ENCODE measurements around the gene PARS2. TPM values are rescaled to one million over a fixed set of nuclear protein-coding genes. Genes with fewer than 3 reads are reported as not detected.

PARS2 gene
- total and polyA plus RNA-seq, 7 experiments from 2014 or later: 0.66 to 7.6 (median 4.7) TPM

GRCh38 chr1:54736685-54737084 is 27.6 kb downstream of the PARS2 start:
- peaks cover 10 to 49% (median 31%) of the 10 kb centered on the region in 5 donors for H3K36me3 Mint-ChIP-seq
- no peaks in the 10 kb centered on the region for H3K4me1 ChIP-seq (ENCODE audit: control insufficient read depth in 2 of 2, insufficient read depth in 2 of 2, low read length in 2 of 2)
- H3K4me3 Mint-ChIP-seq: no peak overlapping the region
- ChIA-PET CTCF (no interaction called here), POLR2A (no interaction called here)
- H3K9me3 ChIP-seq (ENCODE audit: control insufficient read depth in 2 of 3, low read length in 3 of 3): no peaks in the 10 kb centered on the region
- no peaks in the 10 kb centered on the region for H3K9me3 Mint-ChIP-seq
- H3K27me3 Mint-ChIP-seq: no peaks in the 10 kb centered on the region
- no peak overlapping the region for H3K4me3 ChIP-seq (ENCODE audit: low read length)
- no peak overlapping the region for H3K27ac ChIP-seq (ENCODE audit: low read depth, low read length)
- H3K4me1 Mint-ChIP-seq: peaks cover 0 to 8% (median under 1%) of the 10 kb centered on the region in 7 donors
- peaks cover 3 to 80% (median 5%) of the 10 kb centered on the region in 3 experiments for H3K36me3 ChIP-seq (ENCODE audit: control insufficient read depth in 2 of 3, insufficient read depth in 3 of 3, low read length in 3 of 3)
- H3K27me3 ChIP-seq (ENCODE audit: control insufficient read depth in 2 of 2, insufficient read depth in 2 of 2, low read length in 2 of 2): no peaks in the 10 kb centered on the region
- ATAC-seq (no peak), DNase-seq (no peak)
- peak overlapping the region in 4 of 9 donors; percentile 3 to 65 (median 52) for H3K27ac Mint-ChIP-seq
- intact Hi-C loops (cut with micrococcal nuclease): no loop called here

DNA sequence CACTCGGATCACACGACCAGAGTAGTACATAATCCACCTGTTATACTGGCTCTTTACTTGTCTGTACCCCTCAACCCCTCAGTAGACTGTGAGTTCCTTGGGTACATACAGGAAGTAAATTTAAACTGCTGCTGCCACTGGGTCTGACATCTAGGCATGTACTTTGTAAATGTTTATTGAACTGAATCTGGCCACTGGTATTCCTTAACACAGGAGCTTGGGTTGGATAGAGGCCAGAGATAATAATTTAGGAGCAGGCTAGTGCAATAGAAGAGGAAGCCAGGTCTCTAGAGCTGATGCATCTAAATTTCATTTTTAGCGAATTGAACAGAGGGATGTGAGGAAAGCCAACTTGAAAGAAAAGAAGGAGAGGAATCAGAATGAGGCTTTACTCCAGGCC is 36.3 kb downstream of the PARS2 start:
- H3K36me3 Mint-ChIP-seq: peaks cover 35 to 66% (median 45%) of the 10 kb centered on the region in 5 donors

DNA sequence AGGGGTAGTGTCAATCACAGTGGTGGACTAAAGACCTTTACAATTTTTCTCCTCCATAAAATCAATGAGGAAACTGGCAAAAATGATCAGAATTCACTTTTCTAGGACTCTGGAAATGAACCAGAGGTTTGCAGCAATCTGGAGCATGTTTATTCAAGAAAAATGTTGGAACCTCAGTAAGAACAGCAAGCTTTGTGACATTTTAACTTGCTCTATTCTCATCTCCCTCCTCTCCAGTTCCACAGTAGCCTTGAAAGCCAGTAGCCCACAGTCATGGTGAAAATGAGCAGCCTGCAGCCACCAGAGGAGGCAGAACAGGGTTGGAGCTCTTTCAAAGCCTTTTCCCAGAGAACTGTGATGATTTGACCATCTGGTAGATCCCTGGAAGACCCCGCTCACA is 39.6 kb downstream of the PARS2 start:
- Mint-ChIP-seq H3K36me3 (peaks cover 21 to 66% (median 45%) of the 10 kb centered on the region in 5 donors), H3K9me3 (peaks cover 0 to 3% (median 0%) of the 10 kb centered on the region in 11 donors), H3K4me1 (peaks cover 0 to 4% (median 0%) of the 10 kb centered on the region in 7 donors), H3K27ac (peak overlapping the region in 1 of 9 donors; percentile 56), H3K27me3 (no peaks in the 10 kb centered on the region), H3K4me3 (no peak overlapping the region)
- Histone ChIP-seq H3K36me3 (ENCODE audit: control insufficient read depth in 2 of 3, insufficient read depth in 3 of 3, low read length in 3 of 3) (peaks cover 9 to 79% (median 34%) of the 10 kb centered on the region in 3 experiments), H3K9me3 (ENCODE audit: control insufficient read depth in 2 of 3, low read length in 3 of 3) (no peaks in the 10 kb centered on the region), H3K27me3 (ENCODE audit: control insufficient read depth in 2 of 2, insufficient read depth in 2 of 2, low read length in 2 of 2) (no peaks in the 10 kb centered on the region), H3K4me1 (ENCODE audit: control insufficient read depth in 2 of 2, insufficient read depth in 2 of 2, low read length in 2 of 2) (no peaks in the 10 kb centered on the region), H3K27ac (ENCODE audit: low read depth, low read length) (no peak overlapping the region), H3K4me3 (ENCODE audit: low read length) (no peak overlapping the region)
- no peak for ATAC-seq
- CTCF ChIA-PET: no interaction called here
- DNase-seq: no peak
- intact Hi-C loops (cut with micrococcal nuclease): no loop called here
- POLR2A ChIA-PET: interaction anchor here (1.0 kb wide), 1 partner anchor 10 kb away, joined by 7 read pairs; no protein-coding TSS in a partner anchor

More for the DNA sequence above, 36.3 kb downstream of the PARS2 start:
- no peak overlapping the region for H3K4me3 ChIP-seq (ENCODE audit: low read length)
- POLR2A ChIA-PET: no interaction called here
- Mint-ChIP-seq H3K4me1 (peaks cover 0 to 4% (median 0%) of the 10 kb centered on the region in 7 donors), H3K9me3 (peaks cover 0 to 3% (median 0%) of the 10 kb centered on the region in 11 donors), H3K4me3 (no peak overlapping the region), H3K27ac (peak overlapping the region in 2 of 9 donors; percentile 17 to 60), H3K27me3 (no peaks in the 10 kb centered on the region)
- no peaks in the 10 kb centered on the region for H3K9me3 ChIP-seq (ENCODE audit: control insufficient read depth in 2 of 3, low read length in 3 of 3)
- intact Hi-C loops (cut with micrococcal nuclease): no loop called here
- H3K27me3 ChIP-seq (ENCODE audit: control insufficient read depth in 2 of 2, insufficient read depth in 2 of 2, low read length in 2 of 2): no peaks in the 10 kb centered on the region
- H3K36me3 ChIP-seq (ENCODE audit: control insufficient read depth in 2 of 3, insufficient read depth in 3 of 3, low read length in 3 of 3): peaks cover 3 to 81% (median 29%) of the 10 kb centered on the region in 3 experiments
- no peak overlapping the region for H3K27ac ChIP-seq (ENCODE audit: low read depth, low read length)
- CTCF ChIA-PET: no interaction called here
- ATAC-seq: no peak
- no peak for DNase-seq
- H3K4me1 ChIP-seq (ENCODE audit: control insufficient read depth in 2 of 2, insufficient read depth in 2 of 2, low read length in 2 of 2): no peaks in the 10 kb centered on the region

DNA sequence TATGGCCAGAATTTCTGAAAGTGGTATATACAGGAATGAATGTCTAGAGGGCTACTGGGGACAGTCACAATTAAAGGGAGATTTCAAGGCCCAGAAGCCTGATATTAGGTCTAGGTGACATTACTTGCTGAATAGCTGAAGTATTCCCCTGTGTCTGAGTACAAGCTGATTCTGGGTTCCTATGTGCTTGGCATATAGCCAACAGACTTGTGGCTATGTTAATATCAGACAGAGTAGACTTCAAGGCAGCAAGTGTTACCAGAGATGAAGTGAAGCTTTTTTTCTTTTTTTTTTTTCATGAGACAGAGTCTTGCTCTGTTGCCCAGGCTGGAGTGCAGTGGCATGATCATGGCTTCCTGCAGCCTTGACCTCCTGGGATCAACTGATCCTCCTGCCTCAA is 40.3 kb downstream of the PARS2 start:
- H3K4me1 Mint-ChIP-seq: peaks cover 0 to 10% (median 5%) of the 10 kb centered on the region in 7 donors
- peaks cover 9 to 75% (median 34%) of the 10 kb centered on the region in 3 experiments for H3K36me3 ChIP-seq (ENCODE audit: control insufficient read depth in 2 of 3, insufficient read depth in 3 of 3, low read length in 3 of 3)
- DNase-seq (no peak), ATAC-seq (no peak)
- peaks cover 21 to 68% (median 42%) of the 10 kb centered on the region in 5 donors for H3K36me3 Mint-ChIP-seq
- ChIA-PET POLR2A (interaction anchor here (1.0 kb wide), 1 partner anchor 9 kb away, joined by 7 read pairs; no protein-coding TSS in a partner anchor), CTCF (no interaction called here)
- H3K4me3 Mint-ChIP-seq: no peak overlapping the region
- no peak overlapping the region for H3K4me3 ChIP-seq (ENCODE audit: low read length)
- no peaks in the 10 kb centered on the region for H3K27me3 Mint-ChIP-seq
- no peak overlapping the region for H3K27ac Mint-ChIP-seq
- intact Hi-C loops (cut with micrococcal nuclease): no loop called here
- H3K27ac ChIP-seq (ENCODE audit: low read depth, low read length): no peak overlapping the region
- peaks cover 0 to 3% (median 0%) of the 10 kb centered on the region in 11 donors for H3K9me3 Mint-ChIP-seq
- H3K4me1 ChIP-seq (ENCODE audit: control insufficient read depth in 2 of 2, insufficient read depth in 2 of 2, low read length in 2 of 2): no peaks in the 10 kb centered on the region
- no peaks in the 10 kb centered on the region for H3K9me3 ChIP-seq (ENCODE audit: control insufficient read depth in 2 of 3, low read length in 3 of 3)
- H3K27me3 ChIP-seq (ENCODE audit: control insufficient read depth in 2 of 2, insufficient read depth in 2 of 2, low read length in 2 of 2): no peaks in the 10 kb centered on the region

DNA sequence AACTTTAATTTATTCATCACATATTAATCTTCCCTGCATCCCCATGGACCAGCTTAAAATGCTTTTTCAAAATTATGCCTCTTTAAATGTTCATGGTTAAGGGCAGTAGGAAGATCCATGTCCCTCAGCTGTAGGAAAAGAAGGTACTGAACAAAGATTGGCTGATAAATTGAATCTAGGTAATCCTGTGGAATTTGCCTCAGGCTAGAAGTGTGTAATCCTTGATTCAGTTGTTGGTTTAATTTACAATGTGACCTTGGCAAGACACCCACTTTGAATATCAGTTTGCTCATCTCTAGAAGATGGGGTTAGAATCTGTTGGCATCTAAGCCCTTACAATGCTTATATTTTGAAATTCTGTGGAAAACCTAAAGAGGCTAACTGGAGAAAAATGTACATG is 42.6 kb downstream of the PARS2 start:
- Histone ChIP-seq H3K9me3 (ENCODE audit: control insufficient read depth in 2 of 3, low read length in 3 of 3) (no peaks in the 10 kb centered on the region), H3K4me3 (ENCODE audit: low read length) (no peak overlapping the region), H3K27me3 (ENCODE audit: control insufficient read depth in 2 of 2, insufficient read depth in 2 of 2, low read length in 2 of 2) (no peaks in the 10 kb centered on the region), H3K4me1 (ENCODE audit: control insufficient read depth in 2 of 2, insufficient read depth in 2 of 2, low read length in 2 of 2) (peaks cover 3 to 4% of the 10 kb centered on the region in 2 donors), H3K36me3 (ENCODE audit: control insufficient read depth in 2 of 3, insufficient read depth in 3 of 3, low read length in 3 of 3) (peaks cover 9 to 68% (median 34%) of the 10 kb centered on the region in 3 experiments), H3K27ac (ENCODE audit: low read depth, low read length) (no peak overlapping the region)
- Mint-ChIP-seq H3K9me3 (peaks cover 0 to 3% (median 0%) of the 10 kb centered on the region in 11 donors), H3K4me3 (no peak overlapping the region), H3K27me3 (no peaks in the 10 kb centered on the region), H3K27ac (peak overlapping the region in 1 of 9 donors; percentile 43), H3K4me1 (peaks cover 4 to 24% (median 20%) of the 10 kb centered on the region in 7 donors), H3K36me3 (peaks cover 13 to 67% (median 35%) of the 10 kb centered on the region in 5 donors)
- DNase-seq (no peak), ATAC-seq (no peak)
- CTCF ChIA-PET: no interaction called here
- POLR2A ChIA-PET: interaction anchor here (0.6 to 0.8 kb wide), 2 partner anchors 178 to 496 kb away, joined by 4 read pairs; no protein-coding TSS in a partner anchor
- intact Hi-C loops (cut with micrococcal nuclease): no loop called here

DNA sequence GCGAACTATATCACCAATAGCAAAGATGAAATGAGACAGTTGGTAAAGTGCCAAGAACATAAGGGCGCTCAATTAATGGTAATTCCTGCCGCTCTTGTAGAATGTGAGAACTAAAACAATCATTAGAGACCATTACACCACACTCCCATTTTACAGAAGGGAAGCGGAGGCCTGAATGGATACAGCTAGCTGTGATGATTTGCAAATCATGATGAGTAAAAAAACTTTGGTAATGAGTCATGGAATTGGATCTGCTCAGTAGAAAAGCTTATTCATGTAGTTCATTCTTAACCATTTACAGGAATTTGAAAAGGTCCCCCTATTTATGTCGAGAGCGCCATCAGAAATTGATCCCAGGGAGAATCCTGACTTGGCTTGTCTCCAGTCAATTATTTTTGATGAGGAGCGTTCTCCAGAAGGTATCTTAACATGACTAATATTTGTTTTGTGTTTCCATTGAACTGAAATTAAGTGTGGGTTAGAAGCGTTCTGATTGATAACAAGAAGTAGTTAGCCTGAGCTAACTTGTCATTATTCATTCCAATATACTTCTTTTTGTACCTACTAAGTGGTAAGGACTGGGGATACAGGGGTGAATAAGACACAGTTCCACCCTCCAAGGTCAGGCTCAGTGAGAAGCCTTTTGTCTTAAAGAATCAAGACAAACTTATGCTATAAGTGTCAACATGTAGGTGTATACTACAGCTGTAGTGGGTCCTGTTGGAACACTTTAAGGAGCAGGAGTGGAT is 47.9 kb downstream of the PARS2 start:
- H3K27ac ChIP-seq (ENCODE audit: low read depth, low read length): peak overlapping the region; percentile 84
- Mint-ChIP-seq H3K4me3 (peak overlapping the region; percentile 81 to 96 (median 88)), H3K27me3 (no peaks in the 10 kb centered on the region), H3K9me3 (peaks cover 0 to 2% (median 0%) of the 10 kb centered on the region in 11 donors), H3K36me3 (peaks cover 0 to 20% (median 5%) of the 10 kb centered on the region in 5 donors), H3K27ac (peak overlapping the region; percentile 58 to 94 (median 91)), H3K4me1 (peaks cover 15 to 42% (median 34%) of the 10 kb centered on the region in 7 donors)
- peak overlapping the region; percentile 86 for H3K4me3 ChIP-seq (ENCODE audit: low read length)
- peaks cover 14 to 15% of the 10 kb centered on the region in 2 donors for H3K4me1 ChIP-seq (ENCODE audit: control insufficient read depth in 2 of 2, insufficient read depth in 2 of 2, low read length in 2 of 2)
- DNase-seq (no peak), ATAC-seq (no peak)
- H3K27me3 ChIP-seq (ENCODE audit: control insufficient read depth in 2 of 2, insufficient read depth in 2 of 2, low read length in 2 of 2): no peaks in the 10 kb centered on the region
- H3K36me3 ChIP-seq (ENCODE audit: control insufficient read depth in 2 of 3, insufficient read depth in 3 of 3, low read length in 3 of 3): peaks cover 0 to 18% (median 4%) of the 10 kb centered on the region in 3 experiments
- ChIA-PET POLR2A (interaction anchor here (1.6 to 2.9 kb wide), 4 partner anchors 47 to 663 kb away, joined by 3 to 17 read pairs (median 8); partner anchors contain the start of genes PARS2, TCEANC2, TMEM59 and TTC22), CTCF (no interaction called here)
- no peaks in the 10 kb centered on the region for H3K9me3 ChIP-seq (ENCODE audit: control insufficient read depth in 2 of 3, low read length in 3 of 3)
- intact Hi-C loops (cut with micrococcal nuclease): loop anchor here (5.0 kb wide), 6 partner anchors 229 to 829 kb away; partner anchors contain the start of genes IFT25 (in 1 of the 2), LRRC42 (in 1 of the 2), SSBP3 (in 1 of the 2) and USP24 (in 1 of the 2)

Measured in naive thymus-derived CD4-positive, alpha-beta T cell (primary cell).